ENCODE results near the gene SMCO2.
"Not testable (repeated sequence)": the region's sequence is repeated elsewhere in the genome, so short reads cannot be mapped to it uniquely, and the experiment has no call there.

SMCO2 gene

DNA sequence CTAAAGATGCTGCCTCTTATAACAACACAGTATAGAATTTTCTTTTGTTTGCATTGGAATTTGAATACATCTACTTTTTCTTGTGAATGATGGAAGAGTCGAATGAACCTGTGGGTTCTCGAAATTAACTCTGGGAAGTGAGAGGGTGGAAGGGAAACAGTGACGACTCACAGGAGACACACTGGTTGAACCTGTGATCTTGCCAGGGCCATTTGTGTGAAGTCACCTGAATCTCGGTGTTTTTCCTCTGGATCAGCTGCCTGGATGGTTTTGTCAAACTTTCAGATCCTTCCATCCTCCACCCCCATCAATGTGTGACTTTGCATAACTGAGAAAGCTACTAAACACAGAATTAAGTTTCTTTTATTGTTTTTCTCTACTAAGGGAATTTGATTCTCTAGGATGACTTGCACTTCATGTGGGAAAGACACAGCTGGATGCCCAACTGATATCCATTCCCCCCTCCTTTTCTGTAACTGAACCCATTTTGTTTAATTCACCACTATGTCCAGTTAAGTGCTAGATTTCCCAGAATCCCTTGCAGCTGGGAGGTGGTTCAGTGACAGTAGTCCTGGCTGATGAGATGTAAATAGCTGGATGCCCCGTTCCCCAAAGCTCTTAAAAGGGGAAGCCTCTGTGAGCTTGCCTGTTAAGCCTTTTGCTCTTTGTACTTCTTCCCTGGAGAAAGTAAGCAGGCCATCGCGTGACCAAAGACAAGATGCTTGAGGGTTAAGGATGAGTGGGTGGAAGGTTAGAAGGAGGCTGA, 83.8 kb downstream of the SMCO2 start:
- FAIRE-seq = no peak

- FAIRE-seq = no peak
Measured at GRCh38 chr12:27531896-27532295, 85.4 kb downstream of the SMCO2 start.

GRCh38 chr12:27534060-27534764, 87.7 kb downstream of the SMCO2 start:
- no peak for FAIRE-seq

DNA sequence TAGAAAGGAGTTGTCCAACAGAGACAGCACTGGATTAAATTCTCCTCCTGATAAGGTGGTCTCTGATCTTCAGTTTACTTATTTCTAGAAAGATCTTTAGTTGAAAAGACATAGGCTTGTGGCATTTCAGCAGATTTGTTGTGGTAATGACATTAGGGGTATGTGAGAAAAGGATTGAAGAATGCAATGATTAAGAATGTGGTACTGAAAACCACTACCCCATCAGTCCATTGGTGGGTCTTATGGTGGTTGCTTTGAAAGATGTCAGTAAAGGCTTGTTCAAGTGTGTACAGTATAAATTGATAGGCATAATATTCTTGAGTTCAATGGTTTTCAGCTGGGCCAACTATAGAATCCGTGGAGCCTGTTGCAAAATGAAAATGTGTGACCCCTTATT, 88.2 kb downstream of the SMCO2 start:
- FAIRE-seq = no peak

DNA sequence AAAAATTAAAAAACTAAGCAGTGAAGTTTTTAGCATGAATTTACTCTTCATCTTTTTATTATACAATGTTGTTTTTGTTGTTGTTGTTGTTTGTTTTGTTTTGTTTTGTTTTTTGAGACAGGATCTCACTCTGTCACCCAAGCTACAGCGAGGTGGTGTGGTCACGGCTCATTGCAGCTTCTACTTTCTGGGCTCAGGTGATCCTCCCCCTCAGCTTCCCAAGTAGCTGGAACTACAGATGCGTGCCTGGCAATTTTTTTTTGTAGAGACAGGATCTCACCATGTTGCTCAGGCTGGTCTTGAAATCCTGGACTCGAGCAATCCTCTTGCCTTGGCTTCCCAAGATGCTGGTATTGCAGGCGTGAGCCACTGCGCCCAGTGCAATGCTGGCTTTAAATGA, 88.8 kb downstream of the SMCO2 start:
- no peak for FAIRE-seq

DNA sequence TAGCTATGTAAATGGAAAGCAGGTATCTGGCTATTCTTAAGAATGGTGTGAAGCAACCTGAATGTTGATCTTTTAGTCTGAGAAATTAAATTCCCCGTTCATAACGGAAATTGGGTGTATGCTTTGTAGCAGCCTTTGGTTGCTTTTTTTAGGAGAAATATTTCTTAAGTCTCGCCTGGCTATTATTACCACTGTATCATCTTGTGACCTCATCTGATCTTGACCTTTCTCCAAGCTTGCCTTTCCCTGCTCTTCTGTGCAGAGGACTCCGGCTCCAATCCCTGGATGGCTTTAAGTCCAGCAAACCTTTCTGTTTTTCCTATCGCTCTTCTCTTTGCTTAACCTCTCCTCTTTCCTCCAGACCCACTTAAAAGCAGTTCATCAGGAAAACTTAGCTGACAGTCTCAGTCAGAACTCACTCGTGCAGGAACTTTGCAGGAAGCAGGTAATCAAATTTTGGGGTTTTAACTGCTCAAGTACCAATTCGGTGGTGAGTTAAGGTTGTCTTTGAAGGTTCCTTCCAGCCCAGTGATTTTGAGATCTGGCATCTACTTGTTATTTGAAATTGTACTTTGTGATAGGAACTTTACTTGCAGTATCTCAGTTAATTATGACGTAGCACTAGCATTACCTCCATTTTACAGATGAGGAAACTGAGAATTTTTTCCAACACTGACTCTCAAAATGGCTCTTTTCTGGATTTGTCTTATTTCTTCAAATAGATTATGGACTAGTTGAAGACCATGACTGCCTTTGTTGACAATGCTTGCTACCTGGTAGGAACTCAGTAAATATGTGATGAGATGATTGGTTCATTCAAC, 91.5 kb downstream of the SMCO2 start:
- no peak for FAIRE-seq

DNA sequence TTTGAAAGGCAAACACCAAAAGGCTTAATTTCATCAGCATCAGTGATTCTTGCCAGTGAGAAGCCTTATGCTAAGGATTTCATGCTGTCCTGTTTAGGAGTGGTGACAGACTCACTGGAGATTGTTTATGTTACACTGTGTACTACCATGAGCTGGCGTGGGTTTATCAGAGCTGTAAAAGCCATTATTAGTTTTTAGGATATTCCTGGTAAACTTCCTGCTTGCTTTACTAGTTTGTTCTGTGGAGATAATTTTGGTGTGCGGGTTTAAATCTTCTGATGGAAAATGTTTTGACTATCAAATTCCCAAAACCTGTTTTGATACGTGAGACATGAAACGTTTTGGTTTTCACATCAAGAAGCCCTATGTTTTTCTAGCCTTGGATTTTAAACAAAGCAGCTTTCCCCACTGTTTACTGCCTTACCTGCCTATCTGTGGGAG, 92.7 kb downstream of the SMCO2 start:
- no peak for FAIRE-seq

DNA sequence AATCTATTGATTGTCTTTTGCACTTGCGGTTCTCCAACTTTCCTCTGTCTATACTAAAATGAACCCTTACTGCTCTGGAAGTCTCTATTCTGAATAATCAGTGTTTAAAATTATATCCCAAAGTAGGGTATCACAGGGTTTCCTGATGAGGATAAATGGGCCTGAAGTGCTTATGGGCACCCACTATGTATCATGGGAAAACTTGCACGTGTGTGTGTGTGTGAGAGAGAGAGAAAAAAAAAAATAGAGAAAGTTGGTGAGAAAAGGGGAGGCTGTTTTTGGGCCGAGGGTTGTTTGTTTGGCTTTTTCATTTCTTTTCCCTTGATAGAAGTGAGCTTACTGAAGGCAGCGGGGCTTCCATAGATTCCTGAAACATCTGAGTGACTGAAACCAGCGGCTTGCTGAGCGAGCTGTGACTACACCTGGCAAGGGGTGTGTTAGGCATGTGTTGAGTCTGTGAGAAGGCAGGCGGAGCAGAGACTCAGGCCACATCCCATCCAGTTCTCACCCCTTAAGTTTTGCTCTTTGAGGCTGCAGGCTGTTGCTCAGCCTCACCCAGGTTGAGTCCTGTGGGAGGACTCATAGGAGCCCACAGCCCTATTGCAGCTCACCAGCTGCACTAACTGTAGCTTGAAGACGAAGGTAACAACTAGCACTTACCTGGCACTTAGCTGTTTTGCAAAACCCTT, 94.6 kb downstream of the SMCO2 start:
- FAIRE-seq = no peak

DNA sequence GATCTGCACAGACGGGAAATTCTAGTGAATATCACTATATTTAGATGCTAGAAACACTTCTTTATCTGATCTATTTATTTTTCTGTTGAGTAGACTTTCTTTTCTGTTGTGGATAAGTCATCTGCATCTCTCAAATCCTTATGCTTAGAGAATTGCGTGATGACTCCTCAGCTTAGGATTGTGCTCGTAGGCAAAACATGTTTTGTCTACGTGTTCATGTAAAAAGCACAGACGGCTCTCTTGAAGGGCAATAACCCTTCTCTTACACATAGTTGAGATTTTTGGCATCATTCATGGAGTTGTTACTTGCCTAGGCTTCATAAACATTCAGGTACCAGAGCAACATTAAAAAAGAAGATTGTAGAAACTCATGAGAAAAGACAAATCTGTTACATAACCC, 96.1 kb downstream of the SMCO2 start:
- no peak for FAIRE-seq

- not testable (repeated sequence) for FAIRE-seq
Measured at GRCh38 chr12:27544858-27545257, 98.3 kb downstream of the SMCO2 start.

DNA sequence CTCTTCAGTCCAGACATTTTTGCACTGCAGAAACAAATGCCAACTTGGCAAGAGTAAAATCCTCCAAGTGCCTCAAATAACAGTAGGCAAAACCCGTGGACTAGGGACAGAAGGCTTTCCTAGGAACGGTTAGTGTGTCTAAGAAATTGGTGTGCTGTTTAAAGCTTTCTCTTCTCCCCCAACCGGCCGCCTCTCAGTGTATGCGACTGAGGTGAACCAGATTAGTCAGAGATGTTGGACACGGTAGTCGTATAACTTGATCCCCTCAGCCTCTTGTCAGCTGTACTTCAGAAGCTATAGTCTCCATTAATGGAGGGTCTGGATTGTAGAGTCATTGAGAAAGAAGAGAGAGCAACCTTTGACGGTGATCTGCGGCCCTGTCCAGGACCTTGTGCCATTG, 99.1 kb downstream of the SMCO2 start:
- FAIRE-seq = no peak

DNA sequence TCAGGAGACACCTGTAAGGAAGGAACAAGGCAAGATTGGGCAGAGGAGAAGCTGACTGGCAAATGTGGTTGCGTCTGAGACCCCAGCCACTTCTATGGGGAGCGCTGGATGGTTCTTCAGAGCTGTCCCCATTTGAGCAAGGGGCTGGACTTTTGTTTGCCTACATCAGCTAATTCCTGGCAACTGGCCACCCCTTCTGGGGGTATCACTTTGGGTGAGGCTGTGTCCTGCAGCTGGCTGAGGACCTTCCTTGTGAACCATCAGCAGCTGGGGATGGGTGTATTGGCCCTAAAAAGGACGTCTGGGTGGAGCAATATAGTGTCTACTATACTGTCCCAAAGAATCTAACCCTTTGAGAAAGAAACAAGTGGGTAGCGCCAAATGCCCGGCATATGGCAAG, 101.1 kb downstream of the SMCO2 start:
- FAIRE-seq = no peak

- no peak for FAIRE-seq
Measured at GRCh38 chr12:27548301-27549199, 102.0 kb downstream of the SMCO2 start.

DNA sequence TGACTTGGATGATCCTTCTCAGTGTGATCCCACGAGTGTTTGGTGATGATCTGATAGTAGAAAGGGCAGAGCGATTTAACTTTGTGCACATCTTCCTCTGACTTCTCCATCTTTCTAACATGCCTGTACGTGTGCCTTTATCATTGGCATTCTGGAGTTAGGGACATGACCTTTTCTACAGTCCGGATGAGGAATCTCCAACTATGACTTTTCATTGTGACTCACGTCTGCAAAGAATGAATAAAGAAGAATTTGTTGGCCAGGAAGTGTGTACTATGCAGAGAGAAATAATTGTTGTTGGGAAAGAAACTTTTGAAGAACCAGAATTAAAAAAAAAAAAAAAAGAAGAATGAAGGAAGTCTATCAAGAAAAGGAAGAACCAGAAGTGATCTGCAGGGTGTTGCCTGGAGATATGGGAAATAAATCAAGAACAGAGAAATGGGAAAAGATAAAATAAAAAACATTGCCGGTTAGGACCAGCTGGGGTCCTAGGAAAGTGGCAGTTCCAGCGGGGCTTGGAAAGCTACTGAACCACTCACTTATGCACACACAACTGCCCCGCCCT, 102.8 kb downstream of the SMCO2 start:
- peak; percentile 70 for FAIRE-seq

GRCh38 chr12:27549801-27550652, 103.5 kb downstream of the SMCO2 start:
- no peak for FAIRE-seq

GRCh38 chr12:27550653-27550975, 104.1 kb downstream of the SMCO2 start:
- FAIRE-seq = peak; percentile 40

- peak; percentile 74 for FAIRE-seq
Measured at GRCh38 chr12:27551172-27551840, 104.8 kb downstream of the SMCO2 start.

Data from A204.1 (cell line).